ENCODE results near the gene EXOC3.

DNA sequence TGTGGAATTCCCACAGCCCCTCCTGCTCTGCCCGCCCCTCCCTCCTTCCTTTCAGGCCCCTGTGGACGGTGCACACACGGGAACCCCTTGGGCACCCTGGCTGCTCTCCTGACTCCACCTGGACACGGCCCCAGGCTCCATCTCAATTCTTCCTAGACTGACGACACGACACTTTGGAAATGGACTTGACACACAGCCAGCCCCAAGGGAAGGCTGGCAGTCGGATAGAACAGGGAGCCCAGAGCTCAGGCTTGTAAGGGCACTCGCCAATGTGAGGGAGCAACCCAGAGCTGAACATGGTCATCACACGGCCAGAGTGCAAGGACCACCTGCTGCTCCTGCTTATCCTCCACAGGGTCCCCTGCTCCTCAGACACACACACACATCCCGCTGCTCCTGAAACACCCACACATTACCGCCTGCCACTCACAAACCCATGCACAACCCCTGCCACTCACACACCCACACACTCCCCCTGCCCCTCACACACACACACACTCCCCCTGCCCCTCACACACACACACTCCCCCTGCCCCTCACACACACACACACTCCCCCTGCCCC, 72.4 kb downstream of the EXOC3 start:
- TF ChIP-seq, protein P1, sequence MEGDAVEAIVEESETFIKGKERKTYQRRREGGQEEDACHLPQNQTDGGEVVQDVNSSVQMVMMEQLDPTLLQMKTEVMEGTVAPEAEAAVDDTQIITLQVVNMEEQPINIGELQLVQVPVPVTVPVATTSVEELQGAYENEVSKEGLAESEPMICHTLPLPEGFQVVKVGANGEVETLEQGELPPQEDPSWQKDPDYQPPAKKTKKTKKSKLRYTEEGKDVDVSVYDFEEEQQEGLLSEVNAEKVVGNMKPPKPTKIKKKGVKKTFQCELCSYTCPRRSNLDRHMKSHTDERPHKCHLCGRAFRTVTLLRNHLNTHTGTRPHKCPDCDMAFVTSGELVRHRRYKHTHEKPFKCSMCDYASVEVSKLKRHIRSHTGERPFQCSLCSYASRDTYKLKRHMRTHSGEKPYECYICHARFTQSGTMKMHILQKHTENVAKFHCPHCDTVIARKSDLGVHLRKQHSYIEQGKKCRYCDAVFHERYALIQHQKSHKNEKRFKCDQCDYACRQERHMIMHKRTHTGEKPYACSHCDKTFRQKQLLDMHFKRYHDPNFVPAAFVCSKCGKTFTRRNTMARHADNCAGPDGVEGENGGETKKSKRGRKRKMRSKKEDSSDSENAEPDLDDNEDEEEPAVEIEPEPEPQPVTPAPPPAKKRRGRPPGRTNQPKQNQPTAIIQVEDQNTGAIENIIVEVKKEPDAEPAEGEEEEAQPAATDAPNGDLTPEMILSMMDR (conservative IDR thresholded peaks at IDR 0.05) = no peak
- TF ChIP-seq EZH2 (IDR thresholded peaks at IDR 0.05; ENCODE audit: low read depth) = no peak

All from PC-9 (cell line).